Endodermal cell (in vitro differentiated cells): ENCODE data around the gene TNFAIP2. TPM values are rescaled to one million over a fixed set of nuclear protein-coding genes. Genes with fewer than 3 reads are reported as not detected.
A peak's percentile ranks its signal among the peaks of the same experiment; 100 is the strongest.

Experiments
- DNase-seq: peaks from one replicate; pipeline ENCODE4 v3.0.0-alpha.2; 2017
- H3K27ac ChIP-seq: 2 replicates; pipeline ENCODE4 v1.5.1; 2013; ENCODE audit warnings: mild to moderate bottlenecking, low read depth, low read length, moderate library complexity
- H3K27me3 ChIP-seq: 2 replicates; pipeline ENCODE4 v1.6.1; 2013; ENCODE audit warnings: mild to moderate bottlenecking, low read length, moderate library complexity; ENCODE audit not compliant: insufficient read depth, control insufficient read depth, poor library complexity, severe bottlenecking
- H3K36me3 ChIP-seq: 2 replicates; pipeline ENCODE4 v1.7.0; 2013; ENCODE audit warnings: mild to moderate bottlenecking, low read length, moderate library complexity; ENCODE audit not compliant: control insufficient read depth, insufficient read depth
- H3K4me1 ChIP-seq: one replicate; pipeline ENCODE4 v1.7.0; 2013; ENCODE audit warnings: low read length; ENCODE audit not compliant: control insufficient read depth, insufficient read depth
- H3K4me3 ChIP-seq: 2 replicates; pipeline ENCODE4 v1.5.1; 2013; ENCODE audit warnings: mild to moderate bottlenecking, low read length, moderate library complexity
- H3K9ac ChIP-seq: 2 replicates; pipeline ENCODE4 v1.6.1; 2013; ENCODE audit warnings: mild to moderate bottlenecking, low read length, moderate library complexity; ENCODE audit not compliant: poor library complexity, severe bottlenecking; ENCODE audit errors: extremely low read depth
- H3K9me3 ChIP-seq: 2 replicates; pipeline ENCODE4 v1.6.1; 2013; ENCODE audit warnings: mild to moderate bottlenecking, low read length, moderate library complexity; ENCODE audit not compliant: control insufficient read depth
- H3K27ac Mint-ChIP-seq: 2 replicates; pipeline ENCODE4 v1.8.0; 2020; ENCODE audit warnings: mixed read lengths
- H3K27me3 Mint-ChIP-seq: 2 replicates; pipeline ENCODE4 v1.8.0; 2021; ENCODE audit warnings: mild to moderate bottlenecking, mixed read lengths; ENCODE audit not compliant: insufficient read depth
- H3K36me3 Mint-ChIP-seq: 2 replicates; pipeline ENCODE4 v1.8.0; 2020; ENCODE audit warnings: low read depth, mixed read lengths
- H3K4me1 Mint-ChIP-seq: 2 replicates; pipeline ENCODE4 v1.8.0; 2020; ENCODE audit warnings: mixed read lengths
- H3K4me3 Mint-ChIP-seq: 2 replicates; pipeline ENCODE4 v1.8.0; 2020; ENCODE audit warnings: mild to moderate bottlenecking, moderate library complexity, mixed read lengths
- H3K9me3 Mint-ChIP-seq: 2 replicates; pipeline ENCODE4 v1.8.0; 2020; ENCODE audit warnings: mild to moderate bottlenecking, mixed read lengths
- CTCF ChIP-seq: fragments of 200-600 bp; sonication (generic); conservative IDR thresholded peaks from 2 replicates; pipeline ENCODE4 v1.5.0; 2021; ENCODE audit warnings: antibody characterized with exemption, mild to moderate bottlenecking
- WGBS, 2 experiments: methylation state at CpG; one replicate each; pipeline versions ENCODE4 v1.1.5 to v1.1.7; 2013; ENCODE audit warnings: missing lambda C conversion rate in 2 of 2, mixed read lengths in 1 of 2; ENCODE audit not compliant: insufficient coverage in 1 of 2, insufficient read length in 1 of 2; 5-methylcytosine and 5-hydroxymethylcytosine counted together
- total RNA-seq, 2 donors: library from RNA; stranded (reverse); fragmentation: NEBNext Ultra II Directional in 1 of 2; extraction: Animal tissue kit (Norgen Biotek cat#: 25700) in 1 of 2; gene quantifications; 2 replicates in 1 of 2; 3 replicates in 1 of 2; pipeline ENCODE4 v1.2.1, GENCODE V29; 2021

Gene TNFAIP2
- total RNA-seq, 2 donors from 2014 or later, result 16.8 to 19.4 TPM

GRCh38 chr14:103103461-103104388, 19.5 kb upstream of the TNFAIP2 start:
- Mint-ChIP-seq H3K27ac (no peak overlapping the region), H3K27me3 (peaks cover 45% of the 10 kb centered on the region), H3K4me1 (peaks cover 6% of the 10 kb centered on the region), H3K9me3 (peaks cover 3% of the 10 kb centered on the region), H3K36me3 (no peaks in the 10 kb centered on the region), H3K4me3 (no peak overlapping the region)
- H3K4me1 ChIP-seq, result peaks cover 8% of the 10 kb centered on the region
- no peak overlapping the region for H3K9ac ChIP-seq
- no peaks in the 10 kb centered on the region for H3K9me3 ChIP-seq
- DNase-seq, result peak; percentile 79
- no peak overlapping the region for H3K27ac ChIP-seq
- peaks cover 26% of the 10 kb centered on the region for H3K27me3 ChIP-seq
- 18 to 25% methylated on average over 26 to 68 of the region's 68 CpGs for WGBS, 2 experiments
- H3K4me3 ChIP-seq, result no peak overlapping the region
- TF ChIP-seq CTCF, result no peak
- H3K36me3 ChIP-seq, result no peaks in the 10 kb centered on the region

GRCh38 chr14:103104389-103104653, 18.9 kb upstream of the TNFAIP2 start:
- DNase-seq, result no peak
- H3K9ac ChIP-seq, result no peak overlapping the region
- no peaks in the 10 kb centered on the region for H3K36me3 ChIP-seq
- TF ChIP-seq CTCF, result no peak
- Mint-ChIP-seq H3K9me3 (peaks cover 3% of the 10 kb centered on the region), H3K27ac (no peak overlapping the region), H3K36me3 (no peaks in the 10 kb centered on the region), H3K4me3 (no peak overlapping the region), H3K4me1 (peaks cover 6% of the 10 kb centered on the region), H3K27me3 (peaks cover 45% of the 10 kb centered on the region)
- no peak overlapping the region for H3K4me3 ChIP-seq
- H3K4me1 ChIP-seq, result peaks cover 2% of the 10 kb centered on the region
- H3K27me3 ChIP-seq, result peaks cover 26% of the 10 kb centered on the region
- WGBS, 2 experiments, result 2 to 15% methylated on average over 7 to 20 of the region's 20 CpGs
- no peak overlapping the region for H3K27ac ChIP-seq
- no peaks in the 10 kb centered on the region for H3K9me3 ChIP-seq

- Histone ChIP-seq H3K9me3 (no peaks in the 10 kb centered on the region), H3K36me3 (no peaks in the 10 kb centered on the region), H3K27me3 (peaks cover 26% of the 10 kb centered on the region), H3K27ac (no peak overlapping the region), H3K4me1 (no peaks in the 10 kb centered on the region), H3K9ac (no peak overlapping the region), H3K4me3 (no peak overlapping the region)
- peak; percentile 95 for TF ChIP-seq CTCF
- 9 to 14% methylated on average over 23 to 59 of the region's 59 CpGs for WGBS, 2 experiments
- H3K36me3 Mint-ChIP-seq, result no peaks in the 10 kb centered on the region
- peaks cover 7% of the 10 kb centered on the region for H3K4me1 Mint-ChIP-seq
- peaks cover 48% of the 10 kb centered on the region for H3K27me3 Mint-ChIP-seq
- peaks cover 3% of the 10 kb centered on the region for H3K9me3 Mint-ChIP-seq
- H3K27ac Mint-ChIP-seq, result no peak overlapping the region
- peak; percentile 94 for DNase-seq
- no peak overlapping the region for H3K4me3 Mint-ChIP-seq
Measured at GRCh38 chr14:103104654-103105452, 18.4 kb upstream of the TNFAIP2 start.
